ENCODE results near the gene IGFN1. TPM values are rescaled to one million over a fixed set of nuclear protein-coding genes. Genes with fewer than 3 reads are reported as not detected.

IGFN1 gene
- total RNA-seq, 1 donor from 2014 or later, result 0.81 TPM

DNA sequence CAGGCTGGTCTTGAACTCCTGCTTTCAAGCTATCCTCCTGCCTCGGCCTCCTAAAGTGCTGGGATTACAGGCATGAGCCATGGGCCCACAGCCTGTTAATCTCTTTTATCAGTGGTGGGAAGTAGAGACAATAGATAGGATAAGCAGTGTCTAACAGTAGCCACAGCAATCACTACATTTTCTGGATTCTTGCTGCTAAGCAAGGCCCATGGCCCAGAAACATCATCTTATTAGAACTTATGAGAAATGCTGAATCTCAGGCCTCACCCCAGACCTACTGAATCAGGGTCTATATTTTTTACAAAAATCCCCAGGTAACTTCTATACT is 29.7 kb downstream of the IGFN1 start:
- no peak for TF ChIP-seq CTCF (IDR thresholded peaks at IDR 0.05)
- DNase-seq (no peak), ATAC-seq (no peak)
- H3K27me3 ChIP-seq, result no peaks in the 10 kb centered on the region
- no peaks in the 10 kb centered on the region for H3K4me1 ChIP-seq
- no peaks in the 10 kb centered on the region for H3K36me3 ChIP-seq
- H3K27ac ChIP-seq, result no peak overlapping the region
- no peaks in the 10 kb centered on the region for H3K9me3 ChIP-seq
- intact Hi-C loops (cut with DNase I), result no loop called here
- H3K4me3 ChIP-seq, result no peak overlapping the region

GRCh38 chr1:201221201-201221846 is 30.7 kb downstream of the IGFN1 start:
- H3K9me3 ChIP-seq, result no peaks in the 10 kb centered on the region
- H3K27me3 ChIP-seq, result no peaks in the 10 kb centered on the region
- no peak for TF ChIP-seq CTCF (IDR thresholded peaks at IDR 0.05)
- intact Hi-C loops (cut with DNase I), result no loop called here
- no peak for ATAC-seq
- no peaks in the 10 kb centered on the region for H3K36me3 ChIP-seq
- no peak overlapping the region for H3K27ac ChIP-seq
- no peak overlapping the region for H3K4me3 ChIP-seq
- H3K4me1 ChIP-seq, result no peaks in the 10 kb centered on the region
- no peak for DNase-seq

- intact Hi-C loops (cut with DNase I), result no loop called here
- no peaks in the 10 kb centered on the region for H3K36me3 ChIP-seq
- no peak for ATAC-seq
Measured at GRCh38 chr1:201222125-201222524, 31.5 kb downstream of the IGFN1 start.

GRCh38 chr1:201223852-201224665 is 33.4 kb downstream of the IGFN1 start:
- Histone ChIP-seq H3K27me3 (no peaks in the 10 kb centered on the region), H3K9me3 (no peaks in the 10 kb centered on the region), H3K4me1 (no peaks in the 10 kb centered on the region), H3K27ac (no peak overlapping the region), H3K36me3 (no peaks in the 10 kb centered on the region), H3K4me3 (no peak overlapping the region)
- no peak for DNase-seq
- no peak for TF ChIP-seq CTCF (IDR thresholded peaks at IDR 0.05)
- no peak for ATAC-seq
- intact Hi-C loops (cut with DNase I), result no loop called here

More at GRCh38 chr1:201222125-201222524, 31.5 kb downstream of the IGFN1 start:
- no peaks in the 10 kb centered on the region for H3K9me3 ChIP-seq
- H3K4me3 ChIP-seq, result no peak overlapping the region
- no peak overlapping the region for H3K27ac ChIP-seq
- H3K27me3 ChIP-seq, result no peaks in the 10 kb centered on the region
- no peak for DNase-seq
- no peaks in the 10 kb centered on the region for H3K4me1 ChIP-seq
- no peak for TF ChIP-seq CTCF (IDR thresholded peaks at IDR 0.05)

GRCh38 chr1:201224666-201225370 is 34.2 kb downstream of the IGFN1 start:
- Histone ChIP-seq H3K27ac (no peak overlapping the region), H3K9me3 (no peaks in the 10 kb centered on the region), H3K27me3 (no peaks in the 10 kb centered on the region), H3K4me3 (no peak overlapping the region), H3K4me1 (no peaks in the 10 kb centered on the region), H3K36me3 (no peaks in the 10 kb centered on the region)
- intact Hi-C loops (cut with DNase I), result no loop called here
- ATAC-seq, result no peak
- no peak for TF ChIP-seq CTCF (IDR thresholded peaks at IDR 0.05)
- DNase-seq, result no peak

All from upper lobe of right lung (tissue), 1 donor.